Stimulated activated CD4-positive, alpha-beta T cell treated with anti-CD3 and anti-CD28 coated beads, Interleukin-4, amount 100 ng/mL, for 1 hour (primary cell): ENCODE data around the gene CRYAA.

ENCODE experiments used
- DNase-seq: peaks from one replicate; pipeline ENCODE4 v3.0.0-alpha.2; 2020

Gene CRYAA

GRCh38 chr21:43204638-43205037, 35.8 kb downstream of the CRYAA start:
- no peak for DNase-seq

GRCh38 chr21:43206231-43207042, 37.6 kb downstream of the CRYAA start:
- no peak for DNase-seq

GRCh38 chr21:43207043-43207315, 38.2 kb downstream of the CRYAA start:
- DNase-seq, result no peak

- no peak for DNase-seq
Measured at GRCh38 chr21:43207868-43208267, 39.1 kb downstream of the CRYAA start.

- no peak for DNase-seq
Measured at GRCh38 chr21:43208561-43209332, 39.9 kb downstream of the CRYAA start.

GRCh38 chr21:43209575-43210453, 41.0 kb downstream of the CRYAA start:
- DNase-seq, result no peak

GRCh38 chr21:43210454-43211071, 41.8 kb downstream of the CRYAA start:
- no peak for DNase-seq

GRCh38 chr21:43211072-43211759, 42.4 kb downstream of the CRYAA start:
- DNase-seq, result no peak

GRCh38 chr21:43211760-43212115, 42.9 kb downstream of the CRYAA start:
- DNase-seq, result no peak
